PC-9 (cell line): Measurements from ENCODE around the gene PDE6G. TPM values are rescaled to one million over a fixed set of nuclear protein-coding genes. Genes with fewer than 3 reads are reported as not detected.

ENCODE experiments used
- BruUV-seq: library from RNA; stranded (reverse); fragments of 400-500 nt; replicated peaks from 2 replicates; lab custom pipeline; 2021; lab: Mats Ljungman, UMichigan
- CTCF ChIA-PET: fragments of 300-600 bp; sonication (Branson Sonifier 250); formaldehyde crosslinking; loops from one replicate; lab custom pipeline; 2022; ENCODE audit warnings: antibody characterized with exemption; lab: Charles Lee
- POLR2A ChIA-PET: fragments of 300-600 bp; sonication (Branson Sonifier 250); formaldehyde crosslinking; loops from one replicate; lab custom pipeline; 2022; ENCODE audit warnings: antibody characterized with exemption; ENCODE audit not compliant: unreplicated experiment; lab: Charles Lee
- DNase-seq, 2 experiments: peaks; one replicate each; pipeline versions ENCODE4 v3.0.0 to v3.0.0-alpha.2; 2015 to 2022; ENCODE audit warnings: mixed read lengths in 1 of 2
- H2AFZ ChIP-seq: fragments of 200-600 bp; sonication (generic); 2 replicates; pipeline ENCODE4 v1.8.1; 2017; ENCODE audit warnings: antibody characterized with exemption
- H3F3A ChIP-seq: fragments of 200-600 bp; sonication (generic); 2 replicates; pipeline ENCODE4 v1.8.1; 2017; ENCODE audit warnings: antibody characterized with exemption, mild to moderate bottlenecking, low read depth; ENCODE audit not compliant: insufficient read depth
- H3K27ac ChIP-seq: fragments of 200-600 bp; sonication (generic); 2 replicates; pipeline ENCODE4 v1.6.1; 2016; ENCODE audit warnings: mixed run types
- H3K27me3 ChIP-seq: fragments of 200-600 bp; sonication (generic); 2 replicates; pipeline ENCODE4 v1.6.1; 2016; ENCODE audit warnings: low read depth, mixed run types; ENCODE audit not compliant: insufficient read depth
- H3K36me3 ChIP-seq: fragments of 200-600 bp; sonication (generic); 2 replicates; pipeline ENCODE4 v1.6.1; 2016; ENCODE audit warnings: low read depth, mixed run types
- H3K4me1 ChIP-seq: fragments of 200-600 bp; sonication (generic); replicated peaks from 2 replicates; pipeline ENCODE4 v1.6.1; 2016; ENCODE audit warnings: mixed run types; ENCODE audit not compliant: insufficient read depth
- H3K4me2 ChIP-seq: fragments of 200-600 bp; sonication (generic); 2 replicates; pipeline ENCODE4 v1.6.1; 2017; ENCODE audit warnings: mixed run types
- H3K4me3 ChIP-seq: fragments of 200-600 bp; sonication (generic); 2 replicates; pipeline ENCODE4 v1.6.1; 2016; ENCODE audit warnings: mixed run types
- H3K79me2 ChIP-seq: fragments of 200-600 bp; sonication (generic); 2 replicates; pipeline ENCODE4 v1.6.1; 2017; ENCODE audit warnings: low read depth, mixed run types
- H3K9me2 ChIP-seq: fragments of 200-600 bp; sonication (generic); 2 replicates; pipeline ENCODE4 v1.8.1; 2017; ENCODE audit warnings: mild to moderate bottlenecking; ENCODE audit not compliant: insufficient read depth
- H3K9me3 ChIP-seq: fragments of 200-600 bp; sonication (generic); 2 replicates; pipeline ENCODE4 v1.8.1; 2016; ENCODE audit warnings: low read depth; ENCODE audit not compliant: insufficient read depth
- H4K20me1 ChIP-seq: fragments of 200-600 bp; sonication (generic); 2 replicates; pipeline ENCODE4 v1.8.1; 2017; ENCODE audit not compliant: insufficient read depth
- CTCF ChIP-seq: fragments of 200-600 bp; sonication (generic); conservative IDR thresholded peaks from 2 replicates; pipeline ENCODE4 v1.6.1; 2017; ENCODE audit warnings: mixed run types, antibody characterized with exemption, mild to moderate bottlenecking, moderate library complexity
- EZH2 ChIP-seq: fragments of 200-600 bp; sonication (generic); IDR thresholded peaks from 2 replicates; pipeline ENCODE4 v1.8.0; 2017; ENCODE audit warnings: antibody characterized with exemption, low read depth
- intact Hi-C: fragments of 100-400 bp; cut with micrococcal nuclease; formaldehyde crosslinking; loops from one replicate; pipeline ENCODE4 v1.10.0; 2022; ENCODE audit not compliant: unreplicated experiment
- total RNA-seq: library from RNA; stranded (reverse); gene quantifications from 2 replicates; pipeline ENCODE4 v1.2.3, GENCODE V29; 2021

Gene PDE6G
- total RNA-seq, 1 experiment from 2014 or later: 1.3 TPM

GRCh38 chr17:81655378-81656117 lies 794 bp downstream of the PDE6G start:
- no peaks in the 10 kb centered on the region for H3K27me3 ChIP-seq
- H4K20me1 ChIP-seq: no peaks in the 10 kb centered on the region
- H3K9me3 ChIP-seq: no peaks in the 10 kb centered on the region
- no peaks in the 10 kb centered on the region for H3K79me2 ChIP-seq
- DNase-seq: no peak
- H3F3A ChIP-seq: peaks cover 18% of the 10 kb centered on the region
- CTCF ChIA-PET: no interaction called here
- no peaks in the 10 kb centered on the region for H3K36me3 ChIP-seq
- no peak overlapping the region for H3K27ac ChIP-seq
- H3K4me1 ChIP-seq: peaks cover 19% of the 10 kb centered on the region
- intact Hi-C loops: no loop called here
- H3K4me3 ChIP-seq: no peak overlapping the region
- POLR2A ChIA-PET: no interaction called here
- no peak overlapping the region for H2AFZ ChIP-seq
- no peak for TF ChIP-seq CTCF
- TF ChIP-seq EZH2: no peak
- no peaks in the 10 kb centered on the region for H3K9me2 ChIP-seq
- no TSS peak for BruUV-seq
- H3K4me2 ChIP-seq: no peak overlapping the region

- Histone ChIP-seq H3F3A (no peaks in the 10 kb centered on the region), H3K79me2 (no peaks in the 10 kb centered on the region), H3K4me2 (no peak overlapping the region), H3K4me3 (no peak overlapping the region), H3K9me3 (no peaks in the 10 kb centered on the region), H4K20me1 (no peaks in the 10 kb centered on the region), H3K36me3 (no peaks in the 10 kb centered on the region), H2AFZ (no peak overlapping the region), H3K27ac (no peak overlapping the region), H3K4me1 (no peaks in the 10 kb centered on the region), H3K27me3 (no peaks in the 10 kb centered on the region), H3K9me2 (no peaks in the 10 kb centered on the region)
- intact Hi-C loops: no loop called here
- no TSS peak for BruUV-seq
- TF ChIP-seq CTCF (no peak), EZH2 (no peak)
- ChIA-PET POLR2A (no interaction called here), CTCF (no interaction called here)
- DNase-seq: no peak
Observed at GRCh38 chr17:81652906-81653771, 3.2 kb downstream of the PDE6G start.

- Histone ChIP-seq H3K9me2 (no peaks in the 10 kb centered on the region), H2AFZ (no peak overlapping the region), H3K4me2 (no peak overlapping the region), H3K27ac (no peak overlapping the region), H3K36me3 (no peaks in the 10 kb centered on the region), H3K9me3 (no peaks in the 10 kb centered on the region), H3K4me1 (no peaks in the 10 kb centered on the region), H4K20me1 (no peaks in the 10 kb centered on the region), H3K27me3 (no peaks in the 10 kb centered on the region), H3K4me3 (no peak overlapping the region), H3F3A (no peaks in the 10 kb centered on the region), H3K79me2 (no peaks in the 10 kb centered on the region)
- TF ChIP-seq EZH2 (no peak), CTCF (no peak)
- no TSS peak for BruUV-seq
- ChIA-PET CTCF (no interaction called here), POLR2A (no interaction called here)
- DNase-seq: peak; percentile 70 to 89
- intact Hi-C loops: no loop called here
Observed at GRCh38 chr17:81651692-81652091, 4.7 kb downstream of the PDE6G start.
